ENCODE results near the gene DPP9.

The DPP9 gene

GRCh38 chr19:4653793-4654436 lies 69.7 kb downstream of the DPP9 start:
- no peak for DNase-seq

GRCh38 chr19:4652075-4652474 lies 71.6 kb downstream of the DPP9 start:
- DNase-seq = no peak

- DNase-seq = no peak
Observed at GRCh38 chr19:4650159-4650558, 73.5 kb downstream of the DPP9 start.

GRCh38 chr19:4649392-4650047 lies 74.1 kb downstream of the DPP9 start:
- DNase-seq = no peak

- no peak for DNase-seq
Observed at GRCh38 chr19:4647676-4648644, 75.7 kb downstream of the DPP9 start.

GRCh38 chr19:4645718-4646117 lies 77.9 kb downstream of the DPP9 start:
- no peak for DNase-seq

- no peak for DNase-seq
Observed at GRCh38 chr19:4642625-4643024, 81.0 kb downstream of the DPP9 start.

GRCh38 chr19:4641132-4641531 lies 82.5 kb downstream of the DPP9 start:
- DNase-seq = no peak

- DNase-seq = no peak
Observed at GRCh38 chr19:4640247-4641000, 83.2 kb downstream of the DPP9 start.

- peak; percentile 55 for DNase-seq
Observed at GRCh38 chr19:4639531-4640246, 84.0 kb downstream of the DPP9 start.

GRCh38 chr19:4638828-4639530 lies 84.7 kb downstream of the DPP9 start, which contains the start of gene TNFAIP8L1:
TNFAIP8L1 (plus strand) TSS chr19:4639516; CDS start chr19:4651870, 12,354 bp downstream.
- peak; percentile 98 for DNase-seq

- no peak for DNase-seq
Observed at GRCh38 chr19:4638317-4638716, 85.3 kb downstream of the DPP9 start.

GRCh38 chr19:4636761-4637160 lies 86.9 kb downstream of the DPP9 start:
- no peak for DNase-seq

- DNase-seq = peak; percentile 87
Observed at GRCh38 chr19:4636151-4636717, 87.4 kb downstream of the DPP9 start.

GRCh38 chr19:4635754-4636116 lies 87.9 kb downstream of the DPP9 start:
- DNase-seq = no peak

GRCh38 chr19:4633140-4633967 lies 90.3 kb downstream of the DPP9 start:
- DNase-seq = peak; percentile 73

Measured in eye (tissue), 1 donor.